Lower leg skin (tissue), 4 donors: ENCODE results near the gene CEACAM5. TPM values are rescaled to one million over a fixed set of nuclear protein-coding genes. Genes with fewer than 3 reads are reported as not detected.
"Not testable (repeated sequence)": the region's sequence is repeated elsewhere in the genome, so short reads cannot be mapped to it uniquely, and the experiment has no call there.

Experiments
- DNase-seq, 2 donors: peaks; one replicate each; pipeline ENCODE4 v3.0.0-alpha.2; 2019; ENCODE audit warnings: low spot score in 2 of 2
- H3K4me3 ChIP-seq: fragments of 200-600 bp; sonication (generic); 2 replicates; pipeline ENCODE4 v1.5.1; 2017; ENCODE audit warnings: mild to moderate bottlenecking, low read depth; ENCODE audit not compliant: poor library complexity, severe bottlenecking
- CTCF ChIP-seq, 3 donors: fragments of 450-650 bp; IDR thresholded peaks; one replicate each; pipeline ENCODE4 v1.5.1; 2016; ENCODE audit warnings: antibody characterized with exemption in 3 of 3, mild to moderate bottlenecking in 3 of 3, moderate library complexity in 2 of 3
- POLR2A ChIP-seq, 2 donors: fragments of 450-650 bp; IDR thresholded peaks; one replicate each; pipeline ENCODE4 v1.6.1; 2016 to 2017; ENCODE audit warnings: antibody characterized with exemption in 2 of 2, mild to moderate bottlenecking in 1 of 2, moderate library complexity in 1 of 2
- WGBS, 2 donors: methylation state at CpG; one replicate each; pipeline ENCODE4 v1.1.5; 2018; 5-methylcytosine and 5-hydroxymethylcytosine counted together
- intact Hi-C: fragments of 100-400 bp; cut with DNase I; formaldehyde crosslinking; loops from one replicate; pipeline ENCODE4 v1.15.0; 2023; ENCODE audit warnings: low total_unique reads
- total RNA-seq, 4 donors: library from RNA; depleted of rRNA; stranded (reverse); fragments of >200 nt; gene quantifications; one replicate each; pipeline ENCODE4 v1.1.0, GENCODE V29; 2016

The CEACAM5 gene
- total RNA-seq, 4 donors from 2014 or later: 6.0 to 14.0 (median 9.1) TPM

GRCh38 chr19:41707502-41707812 is 969 bp upstream of the CEACAM5 start:
- TF ChIP-seq POLR2A (IDR thresholded peaks at IDR 0.05) (no peak), CTCF (IDR thresholded peaks at IDR 0.05) (no peak)
- WGBS, 2 donors: 54 to 66% methylated on average over 4 of the region's 5 CpGs
- DNase-seq: peak in 1 of 2 donors; percentile 52
- no peak overlapping the region for H3K4me3 ChIP-seq
- intact Hi-C loops: no loop called here

GRCh38 chr19:41707871-41708371 is 505 bp upstream of the CEACAM5 start:
- 76 to 85% methylated on average over 4 to 5 of the region's 5 CpGs for WGBS, 2 donors
- intact Hi-C loops: no loop called here
- no peak overlapping the region for H3K4me3 ChIP-seq
- TF ChIP-seq CTCF (IDR thresholded peaks at IDR 0.05): no peak
- TF ChIP-seq POLR2A (IDR thresholded peaks at IDR 0.05): no peak
- DNase-seq: peak in 1 of 2 donors; percentile 58

- H3K4me3 ChIP-seq, intact Hi-C loops: not testable (repeated sequence)
- 85 to 88% methylated on average over 8 of the region's 8 CpGs for WGBS, 2 donors
- peak in 1 of 2 donors; percentile 32 for DNase-seq
These were observed 1.1 kb downstream of the CEACAM5 start for GRCh38 chr19:41709516-41709915.

- 78 to 83% methylated on average over 7 to 8 of the region's 8 CpGs for WGBS, 2 donors
- TF ChIP-seq CTCF (IDR thresholded peaks at IDR 0.05) (no peak), POLR2A (IDR thresholded peaks at IDR 0.05) (no peak)
- peak in 1 of 2 donors; percentile 63 for DNase-seq
- no peak overlapping the region for H3K4me3 ChIP-seq
- intact Hi-C loops: no loop called here
These were observed 1.7 kb downstream of the CEACAM5 start for GRCh38 chr19:41709951-41710645.

- no peak overlapping the region for H3K4me3 ChIP-seq
- no peak for TF ChIP-seq CTCF (IDR thresholded peaks at IDR 0.05)
- no peak for TF ChIP-seq POLR2A (IDR thresholded peaks at IDR 0.05)
- peak in 1 of 2 donors; percentile 66 for DNase-seq
- intact Hi-C loops: no loop called here
- 79 to 85% methylated on average over 13 of the region's 13 CpGs for WGBS, 2 donors
These were observed 3.2 kb downstream of the CEACAM5 start for GRCh38 chr19:41711376-41712261.

- intact Hi-C loops: no loop called here
- peak in 1 of 2 donors; percentile 37 for DNase-seq
- TF ChIP-seq CTCF (IDR thresholded peaks at IDR 0.05): no peak
- no peak for TF ChIP-seq POLR2A (IDR thresholded peaks at IDR 0.05)
- H3K4me3 ChIP-seq: no peak overlapping the region
- 90 to 93% methylated on average over 5 of the region's 5 CpGs for WGBS, 2 donors
These were observed 6.2 kb downstream of the CEACAM5 start for GRCh38 chr19:41714598-41714997.
